HG03469 (cell line): ENCODE results near the gene HSD17B10.
"Not testable (repeated sequence)": the region's sequence is repeated elsewhere in the genome, so short reads cannot be mapped to it uniquely, and the experiment has no call there.

Source experiments
- ATAC-seq: cut with Tn5 transposase; IDR thresholded peaks from one replicate; pipeline ENCODE4 v1.9.1; 2021; ENCODE audit warnings: mild to moderate bottlenecking, moderate library complexity, moderate number of reproducible peaks; ENCODE audit not compliant: unreplicated experiment

The HSD17B10 gene

GRCh38 chrX:53438174-53438831 is 4.1 kb upstream of the HSD17B10 start:
- no peak for ATAC-seq

GRCh38 chrX:53437206-53437605 is 3.0 kb upstream of the HSD17B10 start:
- no peak for ATAC-seq

- ATAC-seq, result peak; percentile 46
Measured at GRCh38 chrX:53435997-53436396, 1.8 kb upstream of the HSD17B10 start.

GRCh38 chrX:53430231-53430630 is 3.9 kb downstream of the HSD17B10 start:
- ATAC-seq, result no peak

GRCh38 chrX:53429755-53430154 is 4.4 kb downstream of the HSD17B10 start:
- no peak for ATAC-seq

- ATAC-seq, result no peak
Measured at GRCh38 chrX:53422861-53423306, 11.3 kb downstream of the HSD17B10 start, which contains the start of gene RIBC1. Gene RIBC1 (plus strand): TSS chrX:53422873. CDS start chrX:53426277, 3,404 bp downstream.

- peak; percentile 87 for ATAC-seq
Measured at GRCh38 chrX:53422086-53422860, 11.9 kb downstream of the HSD17B10 start, which contains the start of gene SMC1A. Gene SMC1A (minus strand): TSS chrX:53422654. CDS start chrX:53422600, 54 bp downstream.

- ATAC-seq, result peak; percentile 7
Measured at GRCh38 chrX:53421772-53422085, 12.4 kb downstream of the HSD17B10 start.

- ATAC-seq, result no peak
Measured at GRCh38 chrX:53421125-53421524, 13.0 kb downstream of the HSD17B10 start.

- ATAC-seq, result not testable (repeated sequence)
Measured at GRCh38 chrX:53420351-53420750, 13.8 kb downstream of the HSD17B10 start.

- no peak for ATAC-seq
Measured at GRCh38 chrX:53412446-53412845, 21.7 kb downstream of the HSD17B10 start.

GRCh38 chrX:53403535-53403934 is 30.6 kb downstream of the HSD17B10 start:
- ATAC-seq, result no peak

GRCh38 chrX:53398216-53398615 is 36.0 kb downstream of the HSD17B10 start:
- no peak for ATAC-seq

- ATAC-seq, result no peak
Measured at GRCh38 chrX:53395605-53396298, 38.4 kb downstream of the HSD17B10 start.

- ATAC-seq, result no peak
Measured at GRCh38 chrX:53383376-53384076, 50.6 kb downstream of the HSD17B10 start.
